Stimulated activated CD4-positive, alpha-beta T cell treated with anti-CD3 and anti-CD28 coated beads, Interleukin-15, amount 100 ng/mL, for 24 hours (primary cell): ENCODE measurements around the gene EEF1A2.
"Not testable (repeated sequence)": the region's sequence is repeated elsewhere in the genome, so short reads cannot be mapped to it uniquely, and the experiment has no call there.

Experiments used
- DNase-seq: peaks from one replicate; pipeline ENCODE4 v3.0.0-alpha.2; 2020

EEF1A2 gene

GRCh38 chr20:63484236-63484635 lies 14.6 kb downstream of the EEF1A2 start:
- no peak for DNase-seq

- no peak for DNase-seq
Observed at GRCh38 chr20:63483834-63484233, 15.0 kb downstream of the EEF1A2 start.

GRCh38 chr20:63482021-63482587 lies 16.8 kb downstream of the EEF1A2 start:
- DNase-seq = no peak

- DNase-seq = no peak
Observed at GRCh38 chr20:63481503-63481902, 17.4 kb downstream of the EEF1A2 start.

GRCh38 chr20:63479695-63480419 lies 19.0 kb downstream of the EEF1A2 start:
- DNase-seq = not testable (repeated sequence)

- no peak for DNase-seq
Observed at GRCh38 chr20:63478346-63479302, 20.3 kb downstream of the EEF1A2 start.

- DNase-seq = no peak
Observed at GRCh38 chr20:63477944-63478343, 20.9 kb downstream of the EEF1A2 start.

GRCh38 chr20:63477061-63477616 lies 21.7 kb downstream of the EEF1A2 start:
- DNase-seq = no peak

GRCh38 chr20:63475209-63475608 lies 23.7 kb downstream of the EEF1A2 start:
- peak; percentile 18 for DNase-seq

- peak; percentile 25 for DNase-seq
Observed at GRCh38 chr20:63473555-63474449, 25.1 kb downstream of the EEF1A2 start.

GRCh38 chr20:63472862-63473390 lies 26.0 kb downstream of the EEF1A2 start:
- no peak for DNase-seq

GRCh38 chr20:63471981-63472831 lies 26.7 kb downstream of the EEF1A2 start, which contains the start of gene KCNQ2:
Gene KCNQ2 (minus strand): TSS chr20:63472655. CDS start chr20:63472463, 192 bp downstream.
- peak; percentile 31 for DNase-seq

- no peak for DNase-seq
Observed at GRCh38 chr20:63471717-63471980, 27.2 kb downstream of the EEF1A2 start.

- DNase-seq = no peak
Observed at GRCh38 chr20:63471002-63471716, 27.7 kb downstream of the EEF1A2 start.

- no peak for DNase-seq
Observed at GRCh38 chr20:63470410-63470809, 28.5 kb downstream of the EEF1A2 start.

- no peak for DNase-seq
Observed at GRCh38 chr20:63469713-63470101, 29.2 kb downstream of the EEF1A2 start.

- DNase-seq = no peak
Observed at GRCh38 chr20:63469019-63469712, 29.7 kb downstream of the EEF1A2 start.

GRCh38 chr20:63468421-63468820 lies 30.5 kb downstream of the EEF1A2 start:
- no peak for DNase-seq

- no peak for DNase-seq
Observed at GRCh38 chr20:63467294-63468083, 31.4 kb downstream of the EEF1A2 start.
